ENCODE data around the gene FBXO45. TPM values are rescaled to one million over a fixed set of nuclear protein-coding genes. Genes with fewer than 3 reads are reported as not detected.

The FBXO45 gene
- total and polyA plus RNA-seq, 2 of the 13 experiments (the other 11 are each of a cell fraction or from before 2014, with no cell fraction given): 7.0 to 12.1 TPM

- TF ChIP-seq MYC (CRISPR knock-in tag; IDR thresholded peaks at IDR 0.05; ENCODE audit: borderline replicate concordance) (peak; percentile 92), RFX1 (IDR thresholded peaks at IDR 0.05) (no peak), POLR2G (IDR thresholded peaks at IDR 0.05; ENCODE audit: low read depth, low read length) (peak; percentile 87), SMAD1 (CRISPR knock-in tag; IDR thresholded peaks at IDR 0.05; ENCODE audit: borderline replicate concordance, low read depth) (0 out of 2 replicates have a peak, but pooled peaks have one; percentile 25), FOXK1 (CRISPR knock-in tag; IDR thresholded peaks at IDR 0.05; ENCODE audit: borderline replicate concordance, low read depth) (peak; percentile 92; the same call in 1 of the 2 replicates), RFXANK (CRISPR knock-in tag; IDR thresholded peaks at IDR 0.05) (peak; percentile 86; the same call in 1 of the 2 replicates), ZBTB4 (CRISPR knock-in tag; IDR thresholded peaks at IDR 0.05; ENCODE audit: borderline replicate concordance) (peak; percentile 32; the same call in 1 of the 2 replicates), ZNF331 (CRISPR knock-in tag; IDR thresholded peaks at IDR 0.05) (peak; percentile 82), SIX4 (CRISPR knock-in tag; IDR thresholded peaks at IDR 0.05) (peak; percentile 56; the same call in 1 of the 2 replicates), SP1 (IDR thresholded peaks at IDR 0.05) (no peak), SP1 (CRISPR knock-in tag; IDR thresholded peaks at IDR 0.05) (peak; percentile 89), YEATS2 (CRISPR knock-in tag; IDR thresholded peaks at IDR 0.05; ENCODE audit: borderline replicate concordance) (peak; percentile 96), ZNF264 (CRISPR knock-in tag; IDR thresholded peaks at IDR 0.05) (0 out of 2 replicates have a peak, but pooled peaks have one; percentile 45), ZBTB14 (CRISPR knock-in tag; IDR thresholded peaks at IDR 0.05) (peak; percentile 49; the same call in 1 of the 2 replicates), BATF2 (CRISPR knock-in tag; IDR thresholded peaks at IDR 0.05) (no peak), MAX (IDR thresholded peaks at IDR 0.05) (peak; percentile 94), ZNF33B (CRISPR knock-in tag; IDR thresholded peaks at IDR 0.05) (0 out of 2 replicates have a peak, but pooled peaks have one; percentile 79), E2F2 (CRISPR knock-in tag; IDR thresholded peaks at IDR 0.05; ENCODE audit: borderline replicate concordance) (peak; percentile 69; the same call in 1 of the 2 replicates), TARDBP (CRISPR knock-in tag; IDR thresholded peaks at IDR 0.05) (peak; percentile 86), HBP1 (CRISPR knock-in tag; IDR thresholded peaks at IDR 0.05; ENCODE audit: low read depth) (0 out of 2 replicates have a peak, but pooled peaks have one; percentile 64), TCF12 (IDR thresholded peaks at IDR 0.05) (no peak), TCF12 (CRISPR knock-in tag; IDR thresholded peaks at IDR 0.05) (no peak), ZBTB21 (CRISPR knock-in tag; IDR thresholded peaks at IDR 0.05) (0 out of 2 replicates have a peak, but pooled peaks have one; percentile 22)
These were observed at the start of gene FBXO45, which contains the start of gene WDR53 (continued) for GRCh38 chr3:196568246-196569002.
